Adipocyte (in vitro differentiated cells): Measurements from ENCODE around the gene BCL3.

ENCODE experiments used
- DNase-seq: peaks from one replicate; pipeline ENCODE4 v3.0.0-alpha.2; 2015; ENCODE audit warnings: low read depth
- H3K27me3 ChIP-seq: replicated peaks from 2 replicates; pipeline ENCODE4 v1.7.0; 2013; ENCODE audit warnings: mild to moderate bottlenecking, low read length, moderate library complexity; ENCODE audit not compliant: control insufficient read depth, insufficient read depth
- H3K36me3 ChIP-seq: 2 replicates; pipeline ENCODE4 v1.7.0; 2013; ENCODE audit warnings: low read length, mild to moderate bottlenecking, moderate library complexity; ENCODE audit not compliant: control insufficient read depth, insufficient read depth, severe bottlenecking
- H3K4me1 ChIP-seq: 2 replicates; pipeline ENCODE4 v1.7.0; 2013; ENCODE audit warnings: mild to moderate bottlenecking, low read length, moderate library complexity; ENCODE audit not compliant: control insufficient read depth, insufficient read depth
- H3K4me3 ChIP-seq: 2 replicates; pipeline ENCODE4 v1.7.0; 2013; ENCODE audit warnings: mild to moderate bottlenecking, low read length, moderate library complexity
- H3K9ac ChIP-seq: 2 replicates; pipeline ENCODE4 v1.7.0; 2013; ENCODE audit warnings: mild to moderate bottlenecking, low read length, moderate library complexity
- H3K9me3 ChIP-seq: 2 replicates; pipeline ENCODE4 v1.7.0; 2013; ENCODE audit warnings: mild to moderate bottlenecking, low read length, moderate library complexity; ENCODE audit not compliant: control insufficient read depth

BCL3 gene

DNA sequence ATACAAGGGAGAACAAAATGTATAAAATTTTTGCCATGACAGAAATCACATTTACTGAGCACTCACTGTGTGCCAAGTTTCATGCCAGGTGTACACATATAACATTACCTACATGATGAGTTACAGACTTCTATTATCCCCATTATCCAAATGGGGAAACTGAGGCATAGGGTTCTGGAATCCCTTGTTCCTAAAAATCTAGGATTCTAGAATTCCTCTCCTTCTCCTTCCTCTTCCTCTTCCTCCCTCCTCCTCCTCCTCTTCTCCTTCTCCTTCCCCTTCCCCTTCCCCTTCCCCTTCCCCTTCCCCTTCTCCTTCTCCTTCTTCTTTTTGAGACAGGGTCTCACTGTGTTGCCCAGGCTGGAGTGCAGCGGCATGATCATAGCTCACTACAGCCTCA is 14.2 kb upstream of the BCL3 start:
- Histone ChIP-seq H3K4me3 (no peak overlapping the region), H3K27me3 (no peaks in the 10 kb centered on the region), H3K36me3 (no peaks in the 10 kb centered on the region), H3K9ac (no peak overlapping the region), H3K9me3 (no peaks in the 10 kb centered on the region), H3K4me1 (peaks cover 14% of the 10 kb centered on the region)
- DNase-seq: no peak

DNA sequence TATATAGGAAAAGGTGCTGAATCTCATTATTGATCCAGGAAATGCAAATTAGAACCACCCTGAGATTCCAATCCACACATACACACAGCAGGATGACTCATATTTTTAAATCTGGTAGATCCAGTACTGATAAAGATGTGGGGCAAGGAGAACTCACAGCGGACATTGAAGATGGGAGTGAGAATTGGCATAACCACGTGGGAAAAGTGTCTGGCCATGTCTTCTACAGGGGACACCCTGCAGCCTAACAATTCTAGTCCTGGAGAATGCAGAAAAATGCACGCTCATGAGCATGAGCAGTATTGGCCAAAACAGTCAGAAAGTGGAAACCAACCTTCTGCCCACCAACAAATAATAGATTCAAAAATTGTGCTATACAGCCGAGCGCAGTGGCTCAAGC is 13.5 kb upstream of the BCL3 start:
- H3K27me3 ChIP-seq: no peaks in the 10 kb centered on the region
- no peak overlapping the region for H3K4me3 ChIP-seq
- H3K9me3 ChIP-seq: no peaks in the 10 kb centered on the region
- H3K4me1 ChIP-seq: peaks cover 14% of the 10 kb centered on the region
- H3K9ac ChIP-seq: no peak overlapping the region
- H3K36me3 ChIP-seq: no peaks in the 10 kb centered on the region
- DNase-seq: no peak

DNA sequence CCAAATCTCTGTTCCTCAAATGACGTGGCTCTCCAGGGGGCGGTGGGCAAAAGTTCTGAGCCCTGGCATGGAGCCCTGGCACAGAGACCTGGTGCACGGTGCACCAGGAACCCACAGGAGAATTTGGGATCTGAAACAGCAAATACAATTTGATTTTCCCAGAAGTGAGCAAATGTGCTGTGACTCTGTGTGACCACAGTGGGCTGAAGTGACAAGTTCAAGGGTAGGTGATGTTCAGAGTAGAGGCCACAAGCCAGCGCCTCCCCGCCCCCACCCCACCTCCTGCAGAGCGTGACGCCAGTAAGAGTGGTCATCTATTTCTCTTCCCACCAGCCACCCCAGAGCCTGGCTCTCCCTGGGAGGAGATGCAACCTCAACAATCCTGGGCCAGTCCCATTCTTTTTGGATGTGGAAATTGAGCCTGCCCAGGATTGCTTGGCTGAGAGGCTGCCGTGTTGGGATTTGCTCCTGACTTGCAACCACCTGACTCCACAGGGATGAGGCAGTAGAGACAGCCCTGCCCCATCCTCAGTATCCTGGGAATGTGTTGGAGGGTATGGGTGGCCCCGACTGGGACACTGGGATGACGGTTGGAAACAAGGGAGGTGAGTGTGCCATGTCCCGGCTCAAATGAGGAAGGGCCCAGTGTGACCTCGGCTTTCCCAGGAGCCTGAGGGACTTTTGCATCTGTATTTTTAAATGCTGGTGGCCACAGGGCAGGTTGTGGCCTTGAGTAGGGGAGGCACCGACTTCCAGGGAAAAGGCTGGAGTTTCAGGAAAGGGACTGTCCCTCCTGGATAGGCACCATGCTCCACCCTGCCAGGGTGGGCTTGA is 11.1 kb upstream of the BCL3 start:
- H3K27me3 ChIP-seq: no peaks in the 10 kb centered on the region
- H3K9ac ChIP-seq: no peak overlapping the region

DNA sequence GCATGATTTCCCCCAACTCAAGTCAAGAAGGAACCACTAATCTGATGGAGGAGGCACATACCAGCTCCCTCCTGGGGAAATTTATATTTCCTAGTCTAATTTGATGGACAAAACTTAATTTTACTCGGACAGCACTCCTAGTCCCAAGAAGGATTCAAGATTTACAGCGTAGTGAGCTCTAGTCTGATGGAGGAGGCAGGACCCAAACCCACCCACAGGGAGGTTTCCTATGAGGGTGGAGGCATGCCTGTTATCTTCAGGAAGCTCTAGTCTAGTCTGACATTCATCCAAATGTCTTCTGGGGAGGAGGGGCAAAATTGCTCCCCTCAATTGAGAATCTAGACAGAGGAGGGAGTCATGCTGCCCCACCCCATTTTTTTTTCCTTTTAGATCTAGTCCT is 10.4 kb upstream of the BCL3 start:
- DNase-seq: no peak

More for the DNA sequence above, 11.1 kb upstream of the BCL3 start:
- no peak overlapping the region for H3K4me3 ChIP-seq
- no peaks in the 10 kb centered on the region for H3K9me3 ChIP-seq
- peaks cover 25% of the 10 kb centered on the region for H3K4me1 ChIP-seq
- no peaks in the 10 kb centered on the region for H3K36me3 ChIP-seq
- no peak for DNase-seq

DNA sequence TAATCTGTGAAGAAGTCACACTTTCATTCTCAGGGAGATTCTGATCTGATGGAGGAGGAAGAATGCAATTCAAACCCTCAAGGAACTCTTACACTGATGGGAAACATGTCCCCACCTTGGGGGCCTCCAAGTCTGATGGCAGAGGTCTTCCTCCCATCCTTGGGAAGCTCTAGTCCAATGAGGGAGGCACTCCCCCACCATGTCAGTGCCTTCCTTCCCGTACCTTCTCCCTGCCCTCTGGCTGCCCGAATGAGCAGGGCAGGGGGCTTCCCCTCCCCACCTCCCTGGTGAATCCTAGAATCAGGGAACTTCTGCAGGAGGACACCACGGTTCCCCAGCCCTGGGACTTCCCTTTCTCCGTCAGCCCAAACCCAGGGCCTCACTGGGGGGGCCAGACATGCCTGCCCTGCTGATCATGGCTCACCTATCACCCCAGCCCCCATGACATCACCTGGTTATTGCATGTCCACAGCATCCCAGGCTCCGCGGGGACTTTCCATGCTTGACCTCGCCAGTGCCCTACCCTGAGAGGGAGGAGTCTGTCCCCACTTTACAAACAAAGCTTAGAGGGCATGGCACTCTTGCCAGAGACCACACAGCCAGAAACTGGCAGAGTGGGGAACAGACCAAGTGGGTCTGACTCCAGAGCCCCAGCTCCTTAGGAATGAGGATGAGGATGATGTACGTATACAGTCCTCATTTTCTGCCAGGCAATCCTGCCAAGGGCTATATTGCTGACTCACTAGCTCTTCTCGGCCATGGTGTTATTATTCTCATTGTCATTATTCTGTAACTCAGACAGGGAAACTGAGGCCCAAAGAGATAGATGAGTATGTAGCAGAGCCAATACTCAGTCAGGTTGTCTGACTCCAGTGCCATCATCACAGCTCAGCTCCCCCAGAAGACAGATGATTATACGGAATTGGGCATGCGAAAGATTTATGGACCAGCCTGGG is 9.6 kb upstream of the BCL3 start:
- peaks cover 38% of the 10 kb centered on the region for H3K4me1 ChIP-seq
- peak overlapping the region; percentile 2 for H3K9ac ChIP-seq
- H3K36me3 ChIP-seq: no peaks in the 10 kb centered on the region
- no peak for DNase-seq
- no peak overlapping the region for H3K4me3 ChIP-seq
- no peaks in the 10 kb centered on the region for H3K9me3 ChIP-seq
- H3K27me3 ChIP-seq: no peaks in the 10 kb centered on the region

More for the DNA sequence above, 10.4 kb upstream of the BCL3 start:
- no peaks in the 10 kb centered on the region for H3K36me3 ChIP-seq
- H3K9me3 ChIP-seq: no peaks in the 10 kb centered on the region
- H3K27me3 ChIP-seq: no peaks in the 10 kb centered on the region
- H3K4me1 ChIP-seq: peaks cover 32% of the 10 kb centered on the region
- H3K9ac ChIP-seq: no peak overlapping the region
- no peak overlapping the region for H3K4me3 ChIP-seq

DNA sequence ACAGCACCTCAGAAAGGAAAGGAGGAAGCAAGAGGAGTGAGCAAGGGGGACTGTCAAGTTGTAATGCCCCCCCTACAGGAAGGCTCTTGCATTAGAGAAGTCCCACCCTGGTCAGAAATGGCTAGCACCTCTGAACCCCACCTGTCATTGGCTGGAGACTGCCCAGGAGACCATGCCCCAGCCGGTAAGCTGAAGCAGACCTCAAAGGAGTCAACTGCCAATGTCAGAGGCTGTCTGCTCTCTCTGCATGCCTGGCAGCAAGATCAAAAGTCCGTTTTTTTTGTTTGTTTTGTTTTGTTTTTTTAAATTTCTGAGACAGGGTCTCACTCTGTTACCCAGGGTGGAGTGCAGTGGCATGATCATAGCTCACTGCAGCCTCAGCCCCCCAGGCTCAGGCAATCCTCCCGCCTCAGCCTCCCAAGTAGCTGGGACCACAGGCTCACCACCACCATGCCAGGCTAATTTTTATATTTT is 8.1 kb upstream of the BCL3 start:
- no peaks in the 10 kb centered on the region for H3K36me3 ChIP-seq
- no peaks in the 10 kb centered on the region for H3K9me3 ChIP-seq
- no peaks in the 10 kb centered on the region for H3K27me3 ChIP-seq
- no peak overlapping the region for H3K4me3 ChIP-seq
- H3K4me1 ChIP-seq: peaks cover 45% of the 10 kb centered on the region
- no peak for DNase-seq
- no peak overlapping the region for H3K9ac ChIP-seq

DNA sequence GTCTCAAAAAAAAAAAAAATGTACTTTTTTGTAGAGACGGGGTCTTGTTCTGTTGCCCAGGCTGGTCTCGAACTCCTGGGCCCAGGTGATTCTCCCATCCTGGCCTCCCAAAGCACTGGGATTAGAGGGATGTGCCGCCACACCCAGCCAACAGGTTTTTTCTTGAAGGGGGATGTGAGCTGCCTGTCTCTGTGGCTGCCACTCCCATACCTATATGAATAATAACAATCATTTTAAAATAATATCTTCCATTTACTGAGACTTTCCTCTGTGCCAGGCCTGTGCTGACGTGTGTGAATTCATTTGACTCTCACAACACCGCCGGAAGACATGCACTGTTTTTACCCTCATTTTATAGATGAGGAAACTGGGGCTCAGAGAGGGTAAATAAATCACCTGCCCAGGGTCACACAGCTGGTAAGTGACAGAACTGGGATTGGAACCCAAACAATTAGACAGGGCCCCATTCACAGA is 7.2 kb upstream of the BCL3 start:
- H3K4me1 ChIP-seq: peaks cover 50% of the 10 kb centered on the region
- no peak overlapping the region for H3K4me3 ChIP-seq
- no peaks in the 10 kb centered on the region for H3K9me3 ChIP-seq
- peak overlapping the region; percentile 63 for H3K9ac ChIP-seq
- no peaks in the 10 kb centered on the region for H3K27me3 ChIP-seq
- DNase-seq: no peak
- no peaks in the 10 kb centered on the region for H3K36me3 ChIP-seq

DNA sequence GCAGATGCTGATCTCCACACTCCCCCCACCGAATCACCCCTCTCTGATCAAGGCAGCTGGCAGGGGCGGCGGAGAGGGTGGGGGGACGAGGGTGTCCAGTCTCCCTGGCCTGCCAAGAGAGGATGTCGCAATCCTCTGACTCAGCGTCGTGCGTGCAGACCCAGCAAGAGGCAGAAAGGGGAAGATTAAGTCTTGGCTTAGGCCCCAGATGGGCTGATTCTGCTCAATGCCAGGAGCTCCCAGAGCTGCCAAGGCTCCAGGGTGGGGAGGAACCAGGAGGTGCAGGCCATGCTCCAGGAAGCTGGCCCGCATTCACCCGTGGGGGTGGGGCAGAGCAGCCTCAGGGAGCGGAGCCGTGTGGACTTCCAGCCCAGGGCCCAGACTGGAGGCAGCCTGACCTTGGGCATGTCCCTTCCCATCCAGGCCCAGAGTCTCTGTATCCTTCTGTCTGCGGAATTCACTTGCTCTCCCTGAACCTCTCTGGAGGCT is 6.6 kb upstream of the BCL3 start:
- DNase-seq: peak; percentile 100
- no peaks in the 10 kb centered on the region for H3K9me3 ChIP-seq
- H3K36me3 ChIP-seq: no peaks in the 10 kb centered on the region
- peak overlapping the region; percentile 38 for H3K4me3 ChIP-seq
- H3K4me1 ChIP-seq: peaks cover 48% of the 10 kb centered on the region
- H3K9ac ChIP-seq: peak overlapping the region; percentile 83
- no peaks in the 10 kb centered on the region for H3K27me3 ChIP-seq

DNA sequence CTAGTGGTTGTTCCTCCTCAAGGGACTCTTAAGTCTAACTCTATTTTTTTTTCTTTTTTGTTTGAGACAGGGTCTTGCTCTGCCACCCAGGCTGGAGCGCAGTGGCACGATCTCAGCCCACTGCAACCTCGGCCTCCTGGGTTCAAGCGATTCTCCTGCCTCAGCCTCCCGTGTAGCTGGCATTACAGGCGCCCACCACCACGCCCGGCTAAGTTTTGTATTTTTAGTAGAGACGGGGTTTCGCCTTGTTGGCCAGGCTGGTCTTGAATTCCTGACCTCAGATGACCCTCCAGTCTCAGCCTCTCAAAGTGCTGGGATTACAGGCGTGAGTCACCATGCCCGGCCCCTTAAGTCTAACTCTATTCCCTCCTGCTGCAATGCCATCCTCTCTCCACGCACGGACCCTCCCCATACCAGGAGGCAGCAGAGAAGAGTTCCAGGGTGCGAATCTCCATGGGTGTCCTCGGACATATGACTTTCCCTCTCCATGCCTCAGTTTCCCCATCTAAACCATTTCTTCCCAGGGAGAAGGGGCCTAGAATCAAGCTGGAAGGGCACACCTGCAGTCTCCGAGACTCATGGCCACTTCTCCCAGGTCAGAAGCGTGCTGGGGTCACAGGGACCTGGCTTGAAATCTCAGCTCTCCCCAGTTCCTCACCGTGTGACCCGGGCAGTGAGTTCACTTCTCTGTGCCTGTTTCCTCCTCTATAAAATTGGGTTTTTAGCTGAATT is 6.0 kb upstream of the BCL3 start:
- H3K27me3 ChIP-seq: no peaks in the 10 kb centered on the region
- H3K4me1 ChIP-seq: peaks cover 47% of the 10 kb centered on the region
- H3K9me3 ChIP-seq: no peaks in the 10 kb centered on the region
- H3K36me3 ChIP-seq: no peaks in the 10 kb centered on the region
- peak; percentile 47 for DNase-seq
- peak overlapping the region; percentile 83 for H3K9ac ChIP-seq
- H3K4me3 ChIP-seq: peak overlapping the region; percentile 51

DNA sequence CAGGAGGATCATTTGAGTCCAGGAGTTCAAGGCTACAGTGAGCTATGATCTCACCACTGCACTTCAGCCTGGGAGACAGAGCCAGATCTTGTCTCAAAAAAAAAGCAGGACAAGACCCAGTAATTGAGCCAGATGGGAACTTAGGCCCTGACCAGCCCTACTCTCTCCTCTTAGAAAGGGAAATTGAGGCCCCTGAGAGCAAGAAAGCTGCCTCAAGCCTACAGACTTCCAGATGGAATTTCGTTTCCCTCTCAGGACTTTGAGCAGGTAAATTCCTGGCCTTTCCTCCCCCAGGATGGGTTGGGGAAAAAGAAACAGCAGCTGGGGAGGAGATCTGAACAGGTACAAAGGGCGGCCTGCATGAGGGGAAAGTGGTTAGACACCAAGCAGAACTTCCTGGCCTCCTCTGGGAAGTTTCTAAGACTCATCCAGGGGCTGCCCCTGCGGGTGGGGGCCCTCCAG is 3.6 kb upstream of the BCL3 start:
- DNase-seq: peak; percentile 38
- Histone ChIP-seq H3K36me3 (no peaks in the 10 kb centered on the region), H3K4me3 (peak overlapping the region; percentile 67), H3K9ac (peak overlapping the region; percentile 86), H3K4me1 (peaks cover 57% of the 10 kb centered on the region), H3K9me3 (no peaks in the 10 kb centered on the region), H3K27me3 (no peaks in the 10 kb centered on the region)
